Epidermal melanocyte (primary cell): ENCODE data around the gene TIPRL.
A peak's percentile ranks its signal among the peaks of the same experiment; 100 is the strongest.

Experiments
- DNase-seq: peaks from one replicate; pipeline ENCODE4 v3.0.0; 2011; ENCODE audit warnings: low spot score; ENCODE audit not compliant: insufficient read length

Gene TIPRL

DNA sequence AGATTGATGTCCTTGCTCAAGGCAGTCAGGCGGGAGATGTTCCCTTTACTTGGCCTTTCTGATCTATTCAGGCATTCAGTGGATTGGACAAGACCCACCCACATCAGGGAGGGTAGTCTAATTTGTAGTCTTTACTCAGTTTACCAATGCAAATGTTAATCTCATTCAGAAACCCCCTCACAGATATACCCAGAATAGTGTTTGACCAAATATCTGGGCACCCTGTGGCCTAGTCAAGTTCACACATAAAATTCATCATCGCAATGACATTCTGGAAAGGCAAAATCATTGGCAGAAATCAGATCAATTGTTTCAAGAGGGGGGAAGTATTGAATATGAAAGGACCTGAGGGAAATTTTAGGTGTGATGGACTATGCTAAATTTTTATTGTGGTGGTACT lies 34.6 kb downstream of the TIPRL start:
- no peak for DNase-seq

- DNase-seq: no peak
These were observed 37.4 kb downstream of the TIPRL start for GRCh38 chr1:168216171-168216570.

DNA sequence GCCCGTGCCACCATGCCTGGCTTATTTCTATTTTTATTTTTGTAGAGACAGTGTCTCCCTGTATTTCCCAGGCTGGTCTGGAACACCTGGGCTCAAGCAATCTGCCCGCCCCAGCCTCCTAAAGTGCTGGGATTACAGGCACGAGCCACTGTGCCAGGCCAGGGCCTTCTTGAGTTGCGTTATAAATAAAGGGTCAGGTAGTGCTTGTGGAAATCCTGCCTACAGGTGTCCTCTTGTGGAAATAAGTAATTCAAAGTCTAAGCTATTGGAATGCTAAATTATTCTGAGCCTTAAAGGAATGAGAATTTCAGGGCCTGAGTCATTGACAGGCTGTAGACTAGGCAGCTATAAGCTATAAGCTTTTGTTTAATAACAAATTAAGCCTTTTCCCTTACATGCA lies 38.9 kb downstream of the TIPRL start:
- no peak for DNase-seq

- no peak for DNase-seq
These were observed 39.9 kb downstream of the TIPRL start for GRCh38 chr1:168218658-168219057.

GRCh38 chr1:168220470-168220871 lies 41.7 kb downstream of the TIPRL start:
- DNase-seq: no peak

DNA sequence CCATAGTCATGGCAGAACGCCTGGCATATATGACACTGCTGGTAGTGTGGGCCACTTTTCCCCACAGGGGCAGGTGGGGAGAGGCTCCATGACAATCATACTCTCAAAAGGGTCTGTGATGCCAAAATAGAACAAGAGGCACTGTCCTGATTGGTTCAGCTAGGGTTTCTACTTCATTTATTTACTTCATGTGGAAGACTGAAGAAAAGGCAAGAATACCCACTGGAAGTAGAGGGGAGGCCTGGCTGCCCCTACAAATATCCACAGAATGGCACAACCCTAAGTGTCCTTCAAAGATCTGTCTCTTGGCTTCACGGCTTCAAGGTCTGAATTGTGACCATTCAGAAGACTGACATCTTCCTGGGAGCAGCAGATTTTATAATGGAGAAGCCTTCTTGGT lies 42.5 kb downstream of the TIPRL start:
- no peak for DNase-seq

DNA sequence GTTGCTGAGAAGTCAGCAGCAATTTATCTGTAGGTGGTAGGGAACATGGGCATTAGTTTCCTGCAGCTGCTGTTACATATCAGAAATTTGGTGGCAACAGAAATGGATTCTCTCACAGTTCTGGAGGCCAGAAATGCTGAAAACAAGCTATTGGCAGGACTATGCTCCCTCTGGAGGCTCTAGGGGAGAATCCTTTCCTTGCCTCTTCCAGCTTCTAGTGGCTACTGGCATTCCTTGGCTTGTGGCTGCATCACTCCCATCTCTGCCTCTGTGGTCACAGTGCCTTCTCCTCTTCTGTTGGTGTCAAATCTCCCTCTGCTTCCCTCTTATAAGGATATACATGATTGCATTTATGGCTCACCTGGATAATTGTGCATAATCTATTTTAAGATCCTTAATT lies 44.5 kb downstream of the TIPRL start:
- DNase-seq: no peak

DNA sequence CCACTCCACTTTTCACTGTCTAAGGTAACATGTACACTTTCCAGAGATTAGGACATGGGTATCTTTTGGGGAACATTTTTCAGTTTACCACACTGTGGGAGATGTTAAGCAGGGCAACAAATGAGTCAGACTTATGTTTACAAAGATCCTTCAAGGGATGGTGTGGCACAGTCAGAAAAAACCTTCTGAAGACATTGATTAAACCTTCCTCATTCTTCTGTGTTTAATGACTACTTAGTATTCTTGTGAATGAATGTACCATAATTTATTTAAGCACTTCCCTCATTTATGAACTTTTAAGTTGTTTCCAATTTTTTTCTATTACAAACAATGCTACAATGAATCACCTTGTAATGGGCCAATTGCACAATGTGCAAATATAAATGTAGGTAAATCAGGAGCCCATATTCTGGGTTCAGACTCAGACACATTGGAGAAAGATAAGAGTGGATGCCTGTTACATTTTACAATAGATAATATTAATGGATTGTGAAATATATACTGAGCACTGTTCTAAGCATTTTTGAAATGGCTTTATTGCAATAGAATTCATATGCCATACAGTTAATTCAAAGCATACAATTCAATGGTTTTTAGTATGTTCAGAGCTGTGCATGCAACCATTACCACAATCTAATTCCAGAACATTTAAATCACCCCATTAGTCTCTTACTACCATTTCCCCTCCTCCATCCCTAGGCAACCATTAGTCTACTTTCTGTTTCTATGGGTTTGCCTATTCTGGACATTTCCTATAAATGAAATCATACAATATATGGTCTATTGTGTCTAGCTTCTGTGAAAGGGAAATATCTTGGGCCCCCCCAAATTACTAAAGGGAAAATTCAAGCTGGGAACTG lies 45.1 kb downstream of the TIPRL start:
- DNase-seq: no peak

DNA sequence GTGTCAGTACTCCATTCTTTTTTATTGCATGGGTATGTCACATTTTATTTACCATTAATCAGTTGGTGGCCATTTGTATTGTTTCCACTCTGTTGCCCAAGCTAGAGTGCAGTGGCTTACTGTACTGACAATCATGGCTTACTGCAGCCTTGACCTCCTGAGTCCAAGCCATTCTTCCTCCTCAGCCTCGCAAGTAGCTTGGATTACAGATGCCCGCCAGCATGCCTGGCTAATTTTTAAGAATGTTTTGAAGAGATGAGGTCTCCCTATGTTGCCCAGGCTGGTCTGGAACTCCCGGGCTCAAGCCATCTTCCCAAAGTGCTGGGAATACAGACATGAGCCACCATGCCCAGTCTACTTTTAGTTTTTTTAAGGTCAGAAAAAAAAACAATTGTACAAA lies 46.2 kb downstream of the TIPRL start:
- no peak for DNase-seq

DNA sequence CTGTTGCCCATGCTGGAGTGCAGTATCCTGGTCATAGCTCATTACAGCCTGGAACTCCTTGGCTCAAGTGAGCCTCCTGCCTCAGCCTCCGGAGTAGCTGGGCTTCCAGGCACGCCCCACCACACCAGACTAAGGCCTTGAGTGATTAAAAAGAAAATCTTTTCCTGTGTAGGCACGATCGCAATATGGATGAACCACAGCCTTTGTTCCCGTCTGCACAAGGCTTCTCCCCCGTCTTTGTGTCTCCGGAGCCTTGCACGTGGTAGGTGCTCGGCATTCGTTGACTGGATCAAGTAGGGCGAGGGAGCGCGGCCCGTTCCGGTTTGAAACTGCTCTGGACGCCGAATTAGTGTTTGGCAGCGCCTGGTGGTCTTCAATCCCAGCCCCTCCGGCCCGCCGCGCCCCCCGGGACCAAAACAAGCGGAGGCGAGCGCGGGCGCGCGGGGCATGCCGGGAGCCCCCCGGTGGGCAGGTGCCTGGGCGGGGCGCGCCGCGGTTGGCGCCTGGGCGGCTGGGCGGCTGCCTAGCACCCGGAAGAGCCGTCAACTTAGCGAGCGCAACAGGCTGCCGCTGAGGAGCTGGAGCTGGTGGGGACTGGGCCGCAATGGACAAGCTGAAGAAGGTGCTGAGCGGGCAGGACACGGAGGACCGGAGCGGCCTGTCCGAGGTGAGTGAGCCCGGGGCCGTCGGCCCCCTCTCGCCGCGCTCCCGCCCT lies 46.9 kb downstream of the TIPRL start, which contains the start of gene SFT2D2:
SFT2D2 (plus strand) TSS at position 529 of the 715 bp plus-strand sequence; CDS start at position 605, 76 bp downstream.
- DNase-seq: peak; percentile 65

DNA sequence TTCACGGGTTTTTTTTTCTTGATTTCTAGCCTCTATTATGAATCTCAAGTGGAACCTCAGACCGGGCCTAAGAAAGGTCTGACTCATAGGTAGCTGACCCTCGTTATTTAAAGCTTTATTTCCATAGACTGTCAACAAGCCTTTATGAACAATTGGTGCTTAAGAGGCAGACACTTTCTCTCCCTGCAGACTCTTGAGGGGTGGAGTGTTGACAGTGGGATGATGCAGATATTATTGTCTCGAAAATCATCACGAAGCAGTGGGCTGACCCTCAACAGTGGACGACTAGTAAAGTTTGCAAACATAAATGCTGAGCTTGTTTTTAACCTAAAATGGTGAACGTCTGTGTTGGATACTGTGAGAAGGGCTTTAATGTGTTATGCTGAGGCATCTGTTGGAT lies 48.9 kb downstream of the TIPRL start:
- DNase-seq: no peak

DNA sequence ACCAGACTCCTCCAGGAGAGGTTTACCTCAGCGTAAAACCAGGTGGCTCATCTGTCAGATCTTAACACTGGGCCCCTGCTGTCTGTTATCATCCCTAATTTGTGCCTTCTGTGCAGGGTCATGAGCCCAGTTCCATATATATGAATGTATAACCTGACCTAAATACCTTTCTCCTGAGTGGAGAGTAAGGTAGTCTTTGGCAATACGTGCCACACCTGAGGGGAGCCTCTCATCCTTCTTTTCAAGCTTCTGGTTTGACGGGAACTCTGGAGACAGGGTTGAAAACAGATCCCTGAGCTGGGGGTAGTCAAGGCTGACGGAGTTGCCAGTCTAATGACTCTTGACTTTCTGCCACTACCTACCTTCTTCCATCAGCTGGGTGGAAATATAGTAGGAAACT lies 51.1 kb downstream of the TIPRL start:
- DNase-seq: no peak

- no peak for DNase-seq
These were observed 51.9 kb downstream of the TIPRL start for GRCh38 chr1:168230709-168231108.

GRCh38 chr1:168234846-168235547 lies 56.2 kb downstream of the TIPRL start:
- no peak for DNase-seq

GRCh38 chr1:168235548-168235885 lies 56.8 kb downstream of the TIPRL start:
- peak; percentile 34 for DNase-seq

- DNase-seq: no peak
These were observed 57.2 kb downstream of the TIPRL start for GRCh38 chr1:168235937-168236336.

- DNase-seq: no peak
These were observed 58.3 kb downstream of the TIPRL start for GRCh38 chr1:168236836-168237611.

GRCh38 chr1:168243198-168243597 lies 64.4 kb downstream of the TIPRL start:
- no peak for DNase-seq

DNA sequence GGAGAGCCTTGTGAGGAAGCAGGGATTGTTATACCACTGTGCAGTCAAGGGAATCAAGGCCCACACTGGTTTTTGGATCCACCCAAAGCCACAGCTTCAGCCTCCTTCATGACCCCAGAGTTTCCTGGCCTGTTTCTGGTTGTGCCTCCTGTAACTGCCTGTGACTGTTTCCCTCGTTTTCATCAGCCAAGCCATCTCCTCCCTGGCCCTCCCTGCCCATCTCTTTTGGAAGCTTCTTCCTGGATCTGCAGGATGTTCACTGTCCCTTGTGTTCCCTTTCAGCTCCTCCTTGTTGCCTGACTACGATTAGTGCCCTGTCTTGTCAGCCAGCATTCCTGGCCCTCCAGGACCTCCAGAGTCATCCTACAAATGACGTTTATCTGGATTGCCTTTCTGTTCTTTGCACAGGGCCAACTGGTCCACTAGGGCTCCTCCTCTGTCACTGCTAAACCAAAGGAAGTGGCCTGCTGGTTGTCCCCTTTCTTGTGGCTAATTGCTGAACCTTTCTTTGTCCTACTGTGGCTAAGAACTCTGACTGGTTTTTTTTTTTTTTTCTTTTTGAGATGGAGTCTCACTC lies 65.0 kb downstream of the TIPRL start:
- no peak for DNase-seq

- no peak for DNase-seq
These were observed 66.3 kb downstream of the TIPRL start for GRCh38 chr1:168245042-168245441.

GRCh38 chr1:168246506-168246905 lies 67.7 kb downstream of the TIPRL start:
- no peak for DNase-seq
